ENCODE measurements around the gene LTF.
"Not testable (repeated sequence)": the region's sequence is repeated elsewhere in the genome, so short reads cannot be mapped to it uniquely, and the experiment has no call there.

LTF gene

GRCh38 chr3:46395766-46396530 lies 68.8 kb downstream of the LTF start:
- no peak for DNase-seq (ENCODE audit: low read depth in 2 of 2)

- no peak for DNase-seq (ENCODE audit: low read depth in 2 of 2)
These were observed 69.5 kb downstream of the LTF start for GRCh38 chr3:46395210-46395661.

DNA sequence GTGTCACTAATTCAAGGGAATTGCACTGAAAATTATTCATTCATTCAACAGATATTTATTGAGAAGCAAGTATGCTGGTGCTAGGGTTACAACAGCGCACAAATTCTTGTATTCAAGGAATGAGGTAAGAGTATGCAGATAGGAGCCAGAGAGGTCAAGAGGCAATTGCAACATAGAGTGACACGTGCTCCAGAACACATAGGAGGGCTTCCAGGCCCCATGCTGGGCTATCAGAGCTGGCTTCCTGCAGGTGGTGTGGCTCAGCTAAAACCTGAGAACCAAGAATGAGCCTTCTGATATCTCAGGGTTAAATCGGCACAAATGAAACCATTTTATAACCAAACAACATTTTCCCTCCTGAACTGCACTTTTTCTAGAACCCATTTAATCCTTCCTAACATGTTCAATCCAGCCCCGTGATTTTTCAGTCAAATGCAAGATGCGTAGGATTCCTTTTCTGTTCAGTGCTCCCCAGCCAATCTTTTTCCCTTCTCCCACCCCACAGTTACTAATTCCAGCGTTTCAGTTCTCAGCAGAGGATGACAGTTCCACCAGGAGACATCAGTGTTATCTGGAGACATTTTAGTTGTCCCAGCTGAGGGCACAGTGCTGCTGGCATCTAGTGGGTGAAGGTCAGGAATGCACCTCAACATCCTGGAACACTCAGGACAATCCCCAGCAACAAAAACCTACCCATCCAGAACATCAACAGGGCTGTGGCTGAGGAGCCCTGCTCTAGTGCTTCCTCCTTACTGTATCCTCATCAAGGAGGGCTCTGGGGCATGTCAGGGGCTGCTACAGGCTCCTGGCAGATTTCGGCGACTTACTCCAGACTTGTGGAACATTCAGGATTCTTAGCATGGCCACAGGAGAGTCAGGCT lies 70.9 kb downstream of the LTF start:
- no peak for DNase-seq (ENCODE audit: low read depth in 2 of 2)

DNA sequence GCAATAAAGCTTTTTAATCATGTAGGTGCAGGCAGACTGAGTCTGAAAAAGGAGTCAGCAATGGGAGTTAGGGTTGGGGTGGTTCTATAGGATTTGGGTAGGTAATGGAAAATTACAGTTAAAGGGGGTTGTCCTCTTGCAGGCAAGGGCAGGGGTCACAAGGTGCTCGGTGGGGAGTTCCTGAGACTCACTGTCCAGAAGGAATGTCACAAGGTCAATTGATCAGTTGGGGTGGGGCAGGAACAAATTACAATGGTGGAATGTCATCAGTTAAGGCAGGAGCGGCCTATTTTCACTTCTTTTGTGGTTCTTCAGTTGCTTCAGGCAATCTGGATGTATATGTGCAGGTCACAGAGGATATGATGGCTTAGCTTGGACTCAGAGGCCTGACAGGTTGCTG lies 71.7 kb downstream of the LTF start:
- DNase-seq (ENCODE audit: low read depth in 2 of 2): no peak

GRCh38 chr3:46391526-46391925 lies 73.2 kb downstream of the LTF start:
- not testable (repeated sequence) for DNase-seq (ENCODE audit: low read depth in 2 of 2)

GRCh38 chr3:46389306-46389705 lies 75.4 kb downstream of the LTF start:
- DNase-seq (ENCODE audit: low read depth in 2 of 2): no peak

- DNase-seq (ENCODE audit: low read depth in 2 of 2): not testable (repeated sequence)
These were observed 75.9 kb downstream of the LTF start for GRCh38 chr3:46388847-46389246.

GRCh38 chr3:46386205-46386604 lies 78.5 kb downstream of the LTF start:
- DNase-seq (ENCODE audit: low read depth in 2 of 2): no peak
